Activated CD4-positive, alpha-beta memory T cell treated with anti-CD3 and anti-CD28 coated beads, Interleukin-2, amount 10 ng/mL, durations not matched to agents 7 days and 5 days (primary cell): Measurements from ENCODE around the gene FADS2. TPM values are rescaled to one million over a fixed set of nuclear protein-coding genes. Genes with fewer than 3 reads are reported as not detected.

ENCODE experiments used
- CTCF ChIA-PET: fragments of 350-600 bp; sonication (Branson Sonifier 250); formaldehyde crosslinking; loops from one replicate; lab custom pipeline; 2021; ENCODE audit warnings: antibody characterized with exemption, inconsistent platforms; lab: Charles Lee
- POLR2A ChIA-PET: fragments of 350-600 bp; sonication (Branson Sonifier 250); formaldehyde crosslinking; loops from one replicate; lab custom pipeline; 2021; ENCODE audit warnings: antibody characterized with exemption; lab: Charles Lee
- DNase-seq: peaks from one replicate; pipeline ENCODE4 v3.0.0-alpha.2; 2020
- H3K27ac Mint-ChIP-seq: one replicate; pipeline ENCODE4 v1.8.0; 2021; ENCODE audit warnings: mild to moderate bottlenecking, mixed read lengths
- H3K27me3 Mint-ChIP-seq: one replicate; pipeline ENCODE4 v1.8.0; 2021; ENCODE audit warnings: mixed read lengths
- H3K36me3 Mint-ChIP-seq: one replicate; pipeline ENCODE4 v1.8.0; 2021; ENCODE audit warnings: low read depth, mixed read lengths
- H3K4me1 Mint-ChIP-seq: one replicate; pipeline ENCODE4 v1.8.0; 2021; ENCODE audit warnings: mixed read lengths
- H3K4me3 Mint-ChIP-seq: one replicate; pipeline ENCODE4 v1.8.0; 2021; ENCODE audit warnings: mild to moderate bottlenecking, mixed read lengths
- H3K9me3 Mint-ChIP-seq: one replicate; pipeline ENCODE4 v1.8.0; 2021; ENCODE audit warnings: mixed read lengths
- total RNA-seq, 2 experiments: library from RNA; stranded (reverse); gene quantifications; one replicate each; pipeline ENCODE4 v1.2.3, GENCODE V29; 2021

Gene FADS2
- total RNA-seq, 2 experiments from 2014 or later = 251 to 253 TPM

DNA sequence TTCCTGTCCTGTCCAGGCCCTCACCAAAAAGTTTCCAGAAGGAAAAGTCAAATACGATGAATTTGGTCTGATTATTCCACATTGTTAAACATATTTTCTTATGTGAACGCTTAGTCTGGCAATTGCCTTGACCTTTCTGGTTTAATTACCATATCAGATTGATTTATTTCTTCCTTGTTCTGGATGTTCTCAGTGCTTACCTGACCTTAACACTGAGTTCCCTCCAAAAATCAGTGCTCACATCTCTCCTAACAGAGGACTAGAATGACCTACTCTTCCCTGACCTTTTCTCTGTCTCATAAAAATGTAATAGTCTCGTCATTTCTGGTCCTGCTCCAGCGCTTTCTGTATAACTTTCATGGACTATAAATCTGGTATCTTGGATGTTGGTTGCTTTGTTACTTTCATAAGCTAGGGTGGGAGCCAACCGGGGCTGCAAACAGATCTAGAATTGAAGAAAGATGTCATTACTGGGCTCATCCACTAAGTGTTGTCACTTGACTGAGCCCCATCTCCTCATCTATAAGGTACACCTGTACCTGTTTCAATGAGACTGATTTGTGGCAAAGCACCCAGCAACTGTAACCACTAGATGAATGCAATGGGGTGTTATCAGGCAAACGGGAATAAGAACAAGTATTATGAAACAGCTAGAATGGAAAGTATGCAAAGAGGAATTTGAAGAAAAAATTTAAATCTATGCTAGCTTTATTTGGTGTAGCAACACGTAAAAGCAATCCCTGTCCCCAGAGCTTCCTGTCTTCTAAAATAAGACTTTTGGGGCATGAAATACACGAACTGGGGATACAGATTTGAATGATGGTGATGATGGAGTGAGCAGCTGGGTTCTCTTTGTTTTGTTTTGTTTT lies 2.4 kb downstream of the FADS2 start:
- peaks cover 71% of the 10 kb centered on the region for H3K4me1 Mint-ChIP-seq
- H3K27me3 Mint-ChIP-seq = peaks cover 14% of the 10 kb centered on the region
- CTCF ChIA-PET = interaction anchor here (1.3 to 2.1 kb wide), 2 partner anchors 12 to 16 kb away, joined by 4 to 15 read pairs; no protein-coding TSS in a partner anchor
- no peak for DNase-seq
- POLR2A ChIA-PET = interaction anchor here (0.7 to 4.3 kb wide), 5 partner anchors 13 to 65 kb away, joined by 3 to 81 read pairs (median 9); partner anchors contain the start of genes FADS1, FEN1 and TMEM258
- no peaks in the 10 kb centered on the region for H3K9me3 Mint-ChIP-seq
- peak overlapping the region; percentile 95 for H3K4me3 Mint-ChIP-seq
- peak overlapping the region; percentile 66 for H3K27ac Mint-ChIP-seq
- H3K36me3 Mint-ChIP-seq = peaks cover 61% of the 10 kb centered on the region

- POLR2A ChIA-PET = interaction anchor here (0.7 kb wide), 1 partner anchor 39 kb away, joined by 3 read pairs; the partner anchor contains the start of gene FEN1
- no peak overlapping the region for H3K4me3 Mint-ChIP-seq
- peaks cover 71% of the 10 kb centered on the region for H3K4me1 Mint-ChIP-seq
- no peak for DNase-seq
- H3K27me3 Mint-ChIP-seq = peaks cover 5% of the 10 kb centered on the region
- no peaks in the 10 kb centered on the region for H3K9me3 Mint-ChIP-seq
- peak overlapping the region; percentile 99 for H3K27ac Mint-ChIP-seq
- peaks cover 64% of the 10 kb centered on the region for H3K36me3 Mint-ChIP-seq
- CTCF ChIA-PET = no interaction called here
These were observed 4.1 kb downstream of the FADS2 start for GRCh38 chr11:61832207-61832606.

DNA sequence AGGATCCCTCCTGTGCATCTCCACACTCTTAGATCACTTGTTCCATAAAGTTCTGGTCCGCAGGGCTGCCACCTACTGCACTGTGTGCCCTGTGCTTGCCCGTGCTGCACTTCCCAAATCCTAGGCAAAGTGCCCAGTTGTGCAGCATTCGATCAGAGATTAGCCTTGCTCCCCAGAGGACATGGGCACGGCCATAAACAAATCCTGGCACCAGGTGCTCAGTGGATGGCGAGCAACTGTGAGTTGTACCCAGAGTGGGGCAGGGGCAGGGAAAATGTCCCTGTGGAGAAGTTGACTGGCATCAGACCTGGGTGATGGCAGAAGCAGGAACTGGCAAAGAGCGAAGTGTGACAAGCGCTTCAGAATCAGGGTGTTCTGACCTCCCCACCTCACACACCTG lies 4.7 kb downstream of the FADS2 start:
- H3K36me3 Mint-ChIP-seq = peaks cover 64% of the 10 kb centered on the region
- H3K27ac Mint-ChIP-seq = peak overlapping the region; percentile 99
- H3K4me3 Mint-ChIP-seq = no peak overlapping the region
- H3K4me1 Mint-ChIP-seq = peaks cover 70% of the 10 kb centered on the region
- CTCF ChIA-PET = no interaction called here
- no peaks in the 10 kb centered on the region for H3K9me3 Mint-ChIP-seq
- POLR2A ChIA-PET = interaction anchor here (2.4 kb wide), 1 partner anchor 40 kb away, joined by 12 read pairs; the partner anchor contains the start of genes FEN1 and TMEM258
- H3K27me3 Mint-ChIP-seq = peaks cover 3% of the 10 kb centered on the region
- no peak for DNase-seq

- CTCF ChIA-PET = interaction anchor here (1.7 to 1.9 kb wide), 2 partner anchors 37 to 249 kb away, joined by 4 to 6 read pairs; no protein-coding TSS in a partner anchor
- peaks cover 70% of the 10 kb centered on the region for H3K4me1 Mint-ChIP-seq
- peaks cover 1% of the 10 kb centered on the region for H3K27me3 Mint-ChIP-seq
- DNase-seq = no peak
- POLR2A ChIA-PET = interaction anchor here (1.2 to 2.4 kb wide), 5 partner anchors 10 to 135 kb away, joined by 3 to 35 read pairs (median 7); partner anchors contain the start of genes FADS1, FEN1, FTH1 and TMEM258
- no peak overlapping the region for H3K4me3 Mint-ChIP-seq
- H3K36me3 Mint-ChIP-seq = peaks cover 65% of the 10 kb centered on the region
- no peaks in the 10 kb centered on the region for H3K9me3 Mint-ChIP-seq
- peak overlapping the region; percentile 99 for H3K27ac Mint-ChIP-seq
These were observed 5.4 kb downstream of the FADS2 start for GRCh38 chr11:61833471-61833870.

DNA sequence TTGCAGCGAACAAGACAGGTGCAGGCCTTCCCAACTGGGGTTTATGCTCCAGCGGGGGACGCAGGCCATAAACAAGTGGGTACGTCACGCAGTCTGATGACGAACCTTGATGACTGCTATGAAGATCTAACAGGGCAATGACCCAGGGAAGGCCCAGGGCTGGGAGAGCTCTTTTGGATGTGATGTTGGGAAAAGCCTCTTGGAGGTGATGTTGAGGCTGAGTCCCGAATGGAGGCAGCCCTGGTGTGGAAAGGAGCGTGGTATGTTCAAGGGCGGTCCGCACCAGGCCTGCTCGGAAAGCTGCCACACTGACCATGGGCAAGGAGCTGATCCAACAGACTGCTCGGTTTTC lies 5.8 kb downstream of the FADS2 start:
- Mint-ChIP-seq H3K9me3 (no peaks in the 10 kb centered on the region), H3K4me1 (peaks cover 70% of the 10 kb centered on the region), H3K27me3 (peaks cover 1% of the 10 kb centered on the region), H3K27ac (peak overlapping the region; percentile 99), H3K4me3 (peak overlapping the region; percentile 58), H3K36me3 (peaks cover 67% of the 10 kb centered on the region)
- ChIA-PET CTCF (interaction anchor here (0.7 to 1.9 kb wide), 5 partner anchors 16 to 248 kb away, joined by 3 to 6 read pairs (median 4); partner anchors contain the start of gene FADS1), POLR2A (interaction anchor here (0.6 to 2.4 kb wide), 8 partner anchors 11 to 191 kb away, joined by 3 to 35 read pairs (median 5); partner anchors contain the start of genes FADS1, FEN1, FTH1 and TMEM258)
- no peak for DNase-seq

GRCh38 chr11:61834278-61835048 lies 6.4 kb downstream of the FADS2 start:
- H3K36me3 Mint-ChIP-seq = peaks cover 67% of the 10 kb centered on the region
- DNase-seq = peak; percentile 86
- H3K27ac Mint-ChIP-seq = peak overlapping the region; percentile 99
- peak overlapping the region; percentile 58 for H3K4me3 Mint-ChIP-seq
- ChIA-PET POLR2A (interaction anchor here (0.6 to 2.4 kb wide), 9 partner anchors 11 to 191 kb away, joined by 3 to 35 read pairs (median 4); partner anchors contain the start of genes FADS1, FEN1, FTH1 and TMEM258), CTCF (interaction anchor here (0.7 to 1.9 kb wide), 6 partner anchors 16 to 248 kb away, joined by 3 to 6 read pairs (median 4); partner anchors contain the start of gene FADS1)
- peaks cover 1% of the 10 kb centered on the region for H3K27me3 Mint-ChIP-seq
- peaks cover 67% of the 10 kb centered on the region for H3K4me1 Mint-ChIP-seq
- no peaks in the 10 kb centered on the region for H3K9me3 Mint-ChIP-seq

GRCh38 chr11:61836193-61836592 lies 8.1 kb downstream of the FADS2 start:
- no peak overlapping the region for H3K4me3 Mint-ChIP-seq
- peaks cover 65% of the 10 kb centered on the region for H3K36me3 Mint-ChIP-seq
- H3K4me1 Mint-ChIP-seq = peaks cover 51% of the 10 kb centered on the region
- H3K9me3 Mint-ChIP-seq = no peaks in the 10 kb centered on the region
- CTCF ChIA-PET = interaction anchor here (1.1 kb wide), 1 partner anchor 19 kb away, joined by 3 read pairs; the partner anchor contains the start of gene FADS1
- POLR2A ChIA-PET = interaction anchor here (0.7 to 1.0 kb wide), 3 partner anchors 20 to 29 kb away, joined by 3 read pairs; no protein-coding TSS in a partner anchor
- peak overlapping the region; percentile 80 for H3K27ac Mint-ChIP-seq
- no peak for DNase-seq
- H3K27me3 Mint-ChIP-seq = no peaks in the 10 kb centered on the region

DNA sequence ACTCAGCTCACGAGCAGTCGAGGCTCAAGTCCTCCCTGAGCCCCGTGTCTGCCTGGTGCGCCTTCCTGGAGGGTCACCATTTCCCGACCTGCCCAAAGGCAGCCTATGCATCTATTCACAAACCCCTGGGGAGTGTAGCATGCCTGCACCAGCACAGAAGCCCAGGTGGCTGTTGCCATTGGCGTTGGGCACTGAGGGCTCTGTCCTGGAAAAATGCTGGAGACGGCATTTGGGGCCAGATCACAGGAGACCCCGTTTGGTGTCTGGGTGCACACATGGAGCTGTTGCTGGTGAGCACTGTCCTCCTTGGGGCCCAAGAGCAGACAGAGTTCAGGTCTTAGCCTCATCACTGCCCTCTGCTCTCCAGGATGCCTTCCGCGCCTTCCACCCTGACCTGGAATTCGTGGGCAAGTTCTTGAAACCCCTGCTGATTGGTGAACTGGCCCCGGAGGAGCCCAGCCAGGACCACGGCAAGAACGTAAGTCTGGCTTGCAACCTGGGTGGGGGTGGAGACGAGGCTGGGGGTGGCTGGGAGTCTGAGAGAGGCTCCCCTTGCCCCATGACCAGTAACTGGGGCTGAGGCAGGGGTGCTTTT lies 9.4 kb downstream of the FADS2 start:
- no peak for DNase-seq
- H3K4me3 Mint-ChIP-seq = no peak overlapping the region
- H3K9me3 Mint-ChIP-seq = no peaks in the 10 kb centered on the region
- H3K36me3 Mint-ChIP-seq = peaks cover 71% of the 10 kb centered on the region
- no peaks in the 10 kb centered on the region for H3K27me3 Mint-ChIP-seq
- no peak overlapping the region for H3K27ac Mint-ChIP-seq
- CTCF ChIA-PET = interaction anchor here (1.1 kb wide), 1 partner anchor 21 kb away, joined by 3 read pairs; the partner anchor contains the start of gene FADS1
- POLR2A ChIA-PET = no interaction called here
- peaks cover 39% of the 10 kb centered on the region for H3K4me1 Mint-ChIP-seq

GRCh38 chr11:61838501-61838900 lies 10.4 kb downstream of the FADS2 start:
- DNase-seq = no peak
- CTCF ChIA-PET = no interaction called here
- Mint-ChIP-seq H3K27ac (no peak overlapping the region), H3K9me3 (no peaks in the 10 kb centered on the region), H3K4me1 (peaks cover 29% of the 10 kb centered on the region), H3K27me3 (no peaks in the 10 kb centered on the region), H3K36me3 (peaks cover 76% of the 10 kb centered on the region), H3K4me3 (no peak overlapping the region)
- POLR2A ChIA-PET = no interaction called here

DNA sequence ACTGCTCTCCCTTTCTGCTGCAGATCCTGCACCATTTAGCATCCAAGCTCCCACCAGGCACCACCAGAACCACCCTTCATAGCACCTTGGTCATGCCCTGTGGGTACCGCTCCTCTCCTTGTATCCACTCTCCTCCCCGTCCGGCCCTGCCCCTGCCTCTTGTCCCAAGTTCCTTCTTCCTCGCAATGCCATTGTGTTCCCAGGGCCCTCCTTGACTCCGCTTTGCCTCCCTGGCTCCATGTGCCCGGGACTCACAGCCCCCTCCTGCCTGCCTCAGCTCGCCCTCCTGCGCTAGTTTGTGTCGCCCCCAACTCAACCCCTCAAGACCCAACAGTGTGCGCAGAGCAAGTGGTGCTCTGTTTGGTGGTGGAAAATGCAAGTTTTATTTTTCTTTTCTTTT lies 10.8 kb downstream of the FADS2 start:
- CTCF ChIA-PET = no interaction called here
- no peaks in the 10 kb centered on the region for H3K9me3 Mint-ChIP-seq
- no peaks in the 10 kb centered on the region for H3K27me3 Mint-ChIP-seq
- no peak for DNase-seq
- no peak overlapping the region for H3K4me3 Mint-ChIP-seq
- H3K27ac Mint-ChIP-seq = no peak overlapping the region
- H3K36me3 Mint-ChIP-seq = peaks cover 72% of the 10 kb centered on the region
- peaks cover 25% of the 10 kb centered on the region for H3K4me1 Mint-ChIP-seq
- POLR2A ChIA-PET = no interaction called here

DNA sequence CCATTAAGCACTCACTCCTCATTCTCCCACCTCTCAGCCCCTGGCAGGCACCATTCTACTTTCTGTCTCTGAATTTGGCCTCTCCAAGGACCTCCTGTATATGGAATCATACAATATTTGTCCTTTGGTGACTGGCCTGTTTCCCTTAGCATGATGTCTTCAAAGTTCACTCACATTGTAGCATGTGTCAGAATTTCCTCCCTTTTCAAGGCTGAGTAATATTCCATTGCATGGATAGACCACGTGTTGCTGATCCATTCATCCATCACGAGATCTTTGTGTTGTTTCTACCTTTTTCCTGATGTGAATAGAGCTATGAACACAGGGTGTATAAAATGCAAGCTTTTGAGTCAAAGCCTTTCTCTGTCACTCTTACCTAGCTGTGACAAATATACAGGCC lies 11.6 kb downstream of the FADS2 start:
- no peak for DNase-seq
- Mint-ChIP-seq H3K27me3 (no peaks in the 10 kb centered on the region), H3K9me3 (no peaks in the 10 kb centered on the region), H3K4me1 (peaks cover 17% of the 10 kb centered on the region), H3K4me3 (no peak overlapping the region), H3K27ac (no peak overlapping the region), H3K36me3 (peaks cover 66% of the 10 kb centered on the region)
- POLR2A ChIA-PET = no interaction called here
- CTCF ChIA-PET = interaction anchor here (1.0 to 1.3 kb wide), 3 partner anchors 42 to 106 kb away, joined by 3 to 4 read pairs (median 3); no protein-coding TSS in a partner anchor

GRCh38 chr11:61840371-61840770 lies 12.3 kb downstream of the FADS2 start:
- DNase-seq = no peak
- Mint-ChIP-seq H3K4me3 (no peak overlapping the region), H3K27me3 (no peaks in the 10 kb centered on the region), H3K27ac (no peak overlapping the region), H3K4me1 (peaks cover 11% of the 10 kb centered on the region), H3K36me3 (peaks cover 65% of the 10 kb centered on the region), H3K9me3 (no peaks in the 10 kb centered on the region)
- POLR2A ChIA-PET = no interaction called here
- CTCF ChIA-PET = interaction anchor here (0.6 to 1.3 kb wide), 3 partner anchors 38 to 107 kb away, joined by 3 read pairs; no protein-coding TSS in a partner anchor
